Transverse colon (tissue), 3 donors: ENCODE results near the gene C2CD2L.

ENCODE experiments used
- EP300 ChIP-seq: sonication (generic); formaldehyde crosslinking; IDR thresholded peaks from one replicate; pipeline ENCODE4 v1.6.1; 2017; ENCODE audit warnings: antibody characterized with exemption, low read depth
- POLR2AphosphoS5 ChIP-seq, 3 donors: sonication (generic); formaldehyde crosslinking; IDR thresholded peaks; one replicate each; pipeline ENCODE4 v1.6.1; 2016; ENCODE audit warnings: antibody characterized with exemption in 3 of 3

GRCh38 chr11:119167933-119168332, 60.8 kb downstream of the C2CD2L start:
- TF ChIP-seq POLR2AphosphoS5 (IDR thresholded peaks at IDR 0.05) (no peak), EP300 (no peak)
